K562 (cell line): ENCODE results near the gene CD93. TPM values are rescaled to one million over a fixed set of nuclear protein-coding genes. Genes with fewer than 3 reads are reported as not detected.

Experiments used
- CC2D1A ChIP-seq: fragments of 450-650 bp; IDR thresholded peaks from 2 replicates; pipeline ENCODE4 v1.6.1; 2017; ENCODE audit warnings: mild to moderate bottlenecking
- COPS2 ChIP-seq: fragments of 450-650 bp; conservative IDR thresholded peaks from 2 replicates; pipeline ENCODE4 v1.6.1; 2016; ENCODE audit warnings: mild to moderate bottlenecking, moderate library complexity
- KAT8 ChIP-seq: fragments of 450-650 bp; IDR thresholded peaks from 2 replicates; pipeline ENCODE4 v1.6.1; 2016; ENCODE audit warnings: low read depth, mild to moderate bottlenecking
- LEF1 ChIP-seq: fragments of 450-650 bp; IDR thresholded peaks from 2 replicates; pipeline ENCODE4 v1.6.1; 2016; ENCODE audit warnings: mild to moderate bottlenecking
- MNT ChIP-seq, 2 experiments: fragments of 450-650 bp; conservative IDR thresholded peaks; 2 replicates each; pipeline ENCODE4 v1.6.1; 2017; ENCODE audit warnings: mild to moderate bottlenecking in 2 of 2, moderate library complexity in 2 of 2
- NFIC ChIP-seq: fragments of 450-650 bp; IDR thresholded peaks from 2 replicates; pipeline ENCODE4 v1.6.1; 2017; ENCODE audit warnings: mild to moderate bottlenecking, inconsistent platforms
- PTTG1 ChIP-seq: fragments of 450-650 bp; IDR thresholded peaks from 2 replicates; pipeline ENCODE4 v1.6.1; 2016; ENCODE audit warnings: low read depth, mild to moderate bottlenecking, missing genetic modification characterization, missing compliant biosample characterization
- RBM14 ChIP-seq: fragments of 200-400 bp; formaldehyde crosslinking; IDR thresholded peaks from 2 replicates; pipeline ENCODE4 v1.6.1; 2018; ENCODE audit warnings: low read depth, mild to moderate bottlenecking, low read length, moderate library complexity, borderline replicate concordance; ENCODE audit not compliant: insufficient read depth
- SAFB ChIP-seq: fragments of 200-400 bp; formaldehyde crosslinking; IDR thresholded peaks from 2 replicates; pipeline ENCODE4 v1.6.1; 2017; ENCODE audit warnings: low read depth, low read length, borderline replicate concordance
- SMAD3 ChIP-seq: fragments of 450-650 bp; formaldehyde crosslinking; conservative IDR thresholded peaks from 2 replicates; pipeline ENCODE4 v1.4.0; 2020; ENCODE audit warnings: mild to moderate bottlenecking
- SMC3 ChIP-seq: conservative IDR thresholded peaks from 2 replicates; pipeline ENCODE4 v1.6.1; 2011; ENCODE audit warnings: low read depth, low read length, improper control_type of control experiment; ENCODE audit not compliant: insufficient read depth
- SREBF1 ChIP-seq: fragments of 150-350 bp; IDR thresholded peaks from 2 replicates; pipeline ENCODE4 v1.6.1; 2014; ENCODE audit warnings: antibody characterized with exemption, low read depth, low read length, borderline replicate concordance
- SRSF7 ChIP-seq: fragments of 200-400 bp; formaldehyde crosslinking; optimal IDR thresholded peaks from 2 replicates; pipeline ENCODE3; 2017; ENCODE audit warnings: mild to moderate bottlenecking, low read depth, low read length
- SRSF9 ChIP-seq: fragments of 200-400 bp; formaldehyde crosslinking; IDR thresholded peaks from 2 replicates; pipeline ENCODE4 v1.6.1; 2017; ENCODE audit warnings: low read depth, low read length, borderline replicate concordance
- XRCC5 ChIP-seq: fragments of 200-400 bp; formaldehyde crosslinking; IDR thresholded peaks from 2 replicates; pipeline ENCODE4 v1.6.1; 2017; ENCODE audit warnings: low read depth, mild to moderate bottlenecking, low read length
- ZBTB26 ChIP-seq: fragments of 450-650 bp; formaldehyde crosslinking; IDR thresholded peaks from 2 replicates; pipeline ENCODE4 v1.4.0; 2022; ENCODE audit warnings: missing genetic modification characterization
- ZKSCAN3 ChIP-seq: fragments of 250-450 bp; sonication (Bioruptor Pico); IDR thresholded peaks from 2 replicates; pipeline ENCODE4 v1.4.0; 2020
- ZNF143 ChIP-seq: sonication (generic); formaldehyde crosslinking; IDR thresholded peaks from 2 replicates; pipeline ENCODE4 v1.9.0; 2022; ENCODE audit warnings: mild to moderate bottlenecking, missing genetic modification reagents
- ZNF212 ChIP-seq: fragments of 450-650 bp; formaldehyde crosslinking; IDR thresholded peaks from 2 replicates; pipeline ENCODE4 v1.4.0; 2020; ENCODE audit warnings: mild to moderate bottlenecking
- ZNF277 ChIP-seq: fragments of 250-450 bp; sonication (Bioruptor Pico); IDR thresholded peaks from 2 replicates; pipeline ENCODE4 v1.8.0; 2022; ENCODE audit warnings: inconsistent platforms, mild to moderate bottlenecking, moderate library complexity, borderline replicate concordance
- ZNF324 ChIP-seq: fragments of 250-450 bp; sonication (Bioruptor Pico); IDR thresholded peaks from 2 replicates; pipeline ENCODE4 v1.4.0; 2020; ENCODE audit warnings: mild to moderate bottlenecking
- ZNF445 ChIP-seq: fragments of 250-450 bp; sonication (Bioruptor Pico); IDR thresholded peaks from 2 replicates; pipeline ENCODE4 v1.4.0; 2020; ENCODE audit warnings: low read depth, mild to moderate bottlenecking, moderate library complexity
- ZZZ3 ChIP-seq: fragments of 450-650 bp; IDR thresholded peaks from 2 replicates; pipeline ENCODE4 v1.6.1; 2016; ENCODE audit warnings: antibody characterized with exemption, mild to moderate bottlenecking, moderate library complexity
- polyA plus RNA-seq, 8 experiments: library from polyadenylated mRNA; depleted of rRNA in 4 of 8; stranded (reverse) in 5 of 8; unstranded in 3 of 8; fragments of >200 nt; fragmentation: Nextera tagmentation in 2 of 8; fragmentation: Illumina TruSeq in 1 of 8; extraction: Ambion mirVana in 2 of 8; extraction: Trizol in 1 of 8; gene quantifications; 2 replicates each; pipeline versions ENCODE4 v1.2.1 to v1.2.3, GENCODE V29; 2011 to 2014; ENCODE audit warnings: inconsistent platforms in 1 of 8, missing spikeins in 1 of 8
- total RNA-seq, 7 experiments: library from RNA; depleted of rRNA in 6 of 7; stranded (reverse); fragments of >200 nt in 6 of 7; fragmentation: Illumina TruSeq in 2 of 7; extraction: Trizol in 2 of 7; gene quantifications; 2 replicates each; pipeline versions ENCODE4 v1.2.1 to v1.2.3, GENCODE V29; 2011 to 2021; ENCODE audit warnings: low replicate concordance in 1 of 7
- TF ChIP-seq, protein P1 (sequence below): fragments of 200-400 bp; formaldehyde crosslinking; IDR thresholded peaks from 2 replicates; pipeline ENCODE4 v1.6.1; 2017; ENCODE audit warnings: mild to moderate bottlenecking, low read depth, low read length, moderate library complexity

CD93 gene
- total and polyA plus RNA-seq, 9 of the 15 experiments (the other 6 are each of a cell fraction or from before 2014, with no cell fraction given) = 0.03 to 0.20 (median 0.05) TPM

- TF ChIP-seq COPS2 (no peak), RBM14 (no peak), SMC3 (0 out of 2 replicates have a peak, but pooled peaks have one; percentile 3), ZNF445 (CRISPR knock-in tag) (no peak), SRSF7 (no peak), ZZZ3 (no peak), PTTG1 (no peak), KAT8 (no peak), CC2D1A (peak; percentile 77; the same call in 1 of the 2 replicates), ZNF277 (no peak), SREBF1 (no peak), XRCC5 (no peak), SRSF9 (no peak), ZNF143 (CRISPR knock-in tag) (no peak), ZBTB26 (CRISPR knock-in tag) (no peak), MNT (conservative IDR thresholded peaks at IDR 0.05) (0 out of 4 replicates have a peak, but pooled peaks have one; percentile 7 to 41), SMAD3 (no peak), ZNF212 (no peak), ZNF324 (CRISPR knock-in tag) (no peak), SAFB (no peak), ZKSCAN3 (CRISPR knock-in tag) (no peak), NFIC (peak; percentile 89), LEF1 (peak; percentile 84; the same call in 1 of the 2 replicates)
- TF ChIP-seq, protein P1, sequence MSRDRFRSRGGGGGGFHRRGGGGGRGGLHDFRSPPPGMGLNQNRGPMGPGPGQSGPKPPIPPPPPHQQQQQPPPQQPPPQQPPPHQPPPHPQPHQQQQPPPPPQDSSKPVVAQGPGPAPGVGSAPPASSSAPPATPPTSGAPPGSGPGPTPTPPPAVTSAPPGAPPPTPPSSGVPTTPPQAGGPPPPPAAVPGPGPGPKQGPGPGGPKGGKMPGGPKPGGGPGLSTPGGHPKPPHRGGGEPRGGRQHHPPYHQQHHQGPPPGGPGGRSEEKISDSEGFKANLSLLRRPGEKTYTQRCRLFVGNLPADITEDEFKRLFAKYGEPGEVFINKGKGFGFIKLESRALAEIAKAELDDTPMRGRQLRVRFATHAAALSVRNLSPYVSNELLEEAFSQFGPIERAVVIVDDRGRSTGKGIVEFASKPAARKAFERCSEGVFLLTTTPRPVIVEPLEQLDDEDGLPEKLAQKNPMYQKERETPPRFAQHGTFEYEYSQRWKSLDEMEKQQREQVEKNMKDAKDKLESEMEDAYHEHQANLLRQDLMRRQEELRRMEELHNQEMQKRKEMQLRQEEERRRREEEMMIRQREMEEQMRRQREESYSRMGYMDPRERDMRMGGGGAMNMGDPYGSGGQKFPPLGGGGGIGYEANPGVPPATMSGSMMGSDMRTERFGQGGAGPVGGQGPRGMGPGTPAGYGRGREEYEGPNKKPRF = no peak
These were observed 46.9 kb upstream of the CD93 start (continued) for GRCh38 chr20:23132930-23133559.
